T-cell (primary cell): Measurements from ENCODE around the gene CPNE4. TPM values are rescaled to one million over a fixed set of nuclear protein-coding genes. Genes with fewer than 3 reads are reported as not detected.

Source experiments
- ATAC-seq, 4 experiments: fragments of 200-7000 bp in 3 of 4; fragments of 150-1000 bp in 1 of 4; cut with Tn5 transposase; replicated peaks in 1 of 4; 1 replicate in 3 of 4; 2 replicates in 1 of 4; pipeline ENCODE4 v1.10.0; 2021; ENCODE audit warnings: moderate library complexity in 3 of 4, mild to moderate bottlenecking in 2 of 4, moderate number of reproducible peaks in 1 of 4
- CTCF ChIA-PET, 2 donors: fragments of 300-600 bp; sonication (Branson Sonifier 250); formaldehyde crosslinking; loops; one replicate each; lab custom pipeline; 2022; ENCODE audit warnings: antibody characterized with exemption in 2 of 2; lab: Charles Lee
- POLR2A ChIA-PET, 2 donors: fragments of 300-600 bp; sonication (Branson Sonifier 250); formaldehyde crosslinking; loops; one replicate each; lab custom pipeline; 2022; ENCODE audit warnings: antibody characterized with exemption in 2 of 2; lab: Charles Lee
- DNase-seq, 35 experiments: peaks; one replicate each; pipeline versions ENCODE4 v3.0.0 to v3.0.0-alpha.2; 2013 to 2023
- H3K27ac ChIP-seq: one replicate; pipeline ENCODE4 v1.5.1; 2013; ENCODE audit warnings: low read length
- H3K27me3 ChIP-seq, 2 experiments: replicated peaks in 1 of 2; 1 replicate in 1 of 2; 2 replicates in 1 of 2; pipeline versions ENCODE4 v1.6.1 to v1.7.0; 2013; ENCODE audit warnings: low read length in 1 of 2, mixed read lengths in 1 of 2; ENCODE audit not compliant: control insufficient read depth in 2 of 2, insufficient read depth in 2 of 2; ENCODE audit errors: extremely low read depth in 1 of 2
- H3K36me3 ChIP-seq, 2 donors: 1 replicate in 1 of 2; 2 replicates in 1 of 2; pipeline versions ENCODE4 v1.6.1 to v1.7.0; 2013; ENCODE audit warnings: low read length in 1 of 2; ENCODE audit not compliant: control insufficient read depth in 2 of 2, insufficient read depth in 1 of 2; ENCODE audit errors: extremely low read depth in 1 of 2
- H3K4me1 ChIP-seq, 2 experiments: 1 replicate in 1 of 2; 2 replicates in 1 of 2; pipeline versions ENCODE4 v1.6.1 to v1.7.0; 2013; ENCODE audit warnings: low read length in 2 of 2, mixed read lengths in 1 of 2; ENCODE audit not compliant: insufficient read depth in 2 of 2, control insufficient read depth in 1 of 2; ENCODE audit errors: extremely low read depth in 1 of 2
- H3K4me3 ChIP-seq, 2 donors: 1 replicate in 1 of 2; 2 replicates in 1 of 2; pipeline versions ENCODE4 v1.5.1 to v1.7.0; 2013; ENCODE audit warnings: mild to moderate bottlenecking in 2 of 2, low read length in 1 of 2, moderate library complexity in 1 of 2; ENCODE audit not compliant: control insufficient read depth in 1 of 2; ENCODE audit errors: extremely low read depth in 1 of 2
- H3K9me3 ChIP-seq: 2 replicates; pipeline ENCODE4 v1.7.0; 2013
- H3K27ac Mint-ChIP-seq, 2 donors: one replicate each; pipeline ENCODE4 v1.8.0; 2020 to 2021; ENCODE audit warnings: mild to moderate bottlenecking in 2 of 2, mixed read lengths in 2 of 2
- H3K27me3 Mint-ChIP-seq, 2 donors: one replicate each; pipeline ENCODE4 v1.8.0; 2021 to 2022; ENCODE audit warnings: mixed read lengths in 2 of 2
- H3K36me3 Mint-ChIP-seq: one replicate; pipeline ENCODE4 v1.8.0; 2021; ENCODE audit warnings: mixed read lengths
- H3K4me1 Mint-ChIP-seq, 3 donors: one replicate each; pipeline ENCODE4 v1.8.0; 2020 to 2022; ENCODE audit warnings: mixed read lengths in 3 of 3, mild to moderate bottlenecking in 1 of 3
- H3K4me3 Mint-ChIP-seq, 3 donors: one replicate each; pipeline ENCODE4 v1.8.0; 2020 to 2022; ENCODE audit warnings: mild to moderate bottlenecking in 3 of 3, mixed read lengths in 3 of 3, moderate library complexity in 3 of 3
- H3K9me3 Mint-ChIP-seq, 3 donors: one replicate each; pipeline ENCODE4 v1.8.0; 2020 to 2022; ENCODE audit warnings: mixed read lengths in 3 of 3
- WGBS: methylation state at CpG from one replicate; pipeline ENCODE4 v1.1.5; 2013; ENCODE audit warnings: missing lambda C conversion rate; ENCODE audit not compliant: insufficient coverage; 5-methylcytosine and 5-hydroxymethylcytosine counted together
- total RNA-seq, 35 experiments: library from RNA in 6 of 35; stranded (reverse) in 6 of 35; fragments of 120-200 nt in 1 of 35; gene quantifications; one replicate each; pipeline versions ENCODE4 v1.2.1 to v1.2.4 and lab custom pipeline; 2013 to 2026

The CPNE4 gene
- total RNA-seq, 5 donors from 2014 or later (not counting 1 experiment from before 2014, with no cell fraction given): not detected

DNA sequence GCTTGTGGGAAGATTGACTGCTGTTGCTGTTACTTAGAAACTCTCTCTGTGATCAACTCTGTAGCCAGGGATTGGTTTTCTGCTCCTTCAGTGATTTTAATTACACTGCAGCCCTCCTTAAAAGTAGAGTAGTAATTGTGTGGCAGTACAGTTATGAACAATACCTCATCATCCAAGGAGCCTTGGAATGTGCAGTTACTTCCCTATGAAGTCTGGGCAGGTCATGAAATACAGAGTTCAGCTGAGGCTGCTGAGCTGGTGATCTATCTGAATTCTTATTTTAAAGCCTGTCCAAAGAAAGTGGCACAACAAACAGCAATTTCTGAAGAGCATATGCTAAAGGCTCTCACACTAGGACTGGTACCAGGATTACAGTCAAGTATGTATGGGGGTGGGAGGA, 494.7 kb downstream of the CPNE4 start:
- Histone ChIP-seq H3K4me1 (no peaks in the 10 kb centered on the region), H3K9me3 (no peaks in the 10 kb centered on the region), H3K27ac (no peak overlapping the region), H3K4me3 (no peak overlapping the region), H3K36me3 (no peaks in the 10 kb centered on the region), H3K27me3 (peaks cover 0 to 6% of the 10 kb centered on the region in 2 experiments)
- no peak for ATAC-seq
- no peak for DNase-seq
- Mint-ChIP-seq H3K27ac (no peak overlapping the region), H3K9me3 (no peaks in the 10 kb centered on the region), H3K4me1 (no peaks in the 10 kb centered on the region), H3K36me3 (no peaks in the 10 kb centered on the region), H3K27me3 (peaks cover 8 to 43% of the 10 kb centered on the region in 2 donors), H3K4me3 (no peak overlapping the region)
- ChIA-PET POLR2A (no interaction called here), CTCF (no interaction called here)

DNA sequence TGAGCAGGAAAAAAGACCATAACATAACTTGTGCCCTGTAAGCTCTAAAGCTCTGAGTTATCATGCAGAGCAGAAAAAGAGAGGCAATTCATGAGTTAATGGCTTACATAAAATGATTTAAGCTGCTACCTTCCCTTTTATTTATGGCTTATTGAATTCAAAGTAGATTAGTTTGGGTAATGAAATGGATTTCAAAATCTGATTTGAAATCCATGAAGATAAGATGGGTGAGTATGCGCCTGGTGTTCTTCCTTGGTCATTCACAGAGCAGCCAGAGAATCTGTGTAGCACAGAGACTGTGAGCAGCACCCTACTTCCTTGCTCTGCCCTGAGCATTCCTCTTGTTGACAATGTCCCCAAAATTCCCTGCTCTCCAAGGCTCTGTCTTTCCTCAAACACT, 495.8 kb downstream of the CPNE4 start:
- no peaks in the 10 kb centered on the region for H3K9me3 Mint-ChIP-seq
- Histone ChIP-seq H3K27me3 (peaks cover 0 to 6% of the 10 kb centered on the region in 2 experiments), H3K27ac (no peak overlapping the region), H3K4me3 (no peak overlapping the region), H3K4me1 (no peaks in the 10 kb centered on the region), H3K36me3 (no peaks in the 10 kb centered on the region), H3K9me3 (no peaks in the 10 kb centered on the region)
- POLR2A ChIA-PET: no interaction called here
- no CpG with 5 or more reads among the region's 1 CpG for WGBS
- ATAC-seq: no peak
- H3K27ac Mint-ChIP-seq: no peak overlapping the region
- no peak overlapping the region for H3K4me3 Mint-ChIP-seq
- peaks cover 8 to 36% of the 10 kb centered on the region in 2 donors for H3K27me3 Mint-ChIP-seq
- no peak for DNase-seq
- no peaks in the 10 kb centered on the region for H3K4me1 Mint-ChIP-seq
- CTCF ChIA-PET: no interaction called here
- no peaks in the 10 kb centered on the region for H3K36me3 Mint-ChIP-seq

DNA sequence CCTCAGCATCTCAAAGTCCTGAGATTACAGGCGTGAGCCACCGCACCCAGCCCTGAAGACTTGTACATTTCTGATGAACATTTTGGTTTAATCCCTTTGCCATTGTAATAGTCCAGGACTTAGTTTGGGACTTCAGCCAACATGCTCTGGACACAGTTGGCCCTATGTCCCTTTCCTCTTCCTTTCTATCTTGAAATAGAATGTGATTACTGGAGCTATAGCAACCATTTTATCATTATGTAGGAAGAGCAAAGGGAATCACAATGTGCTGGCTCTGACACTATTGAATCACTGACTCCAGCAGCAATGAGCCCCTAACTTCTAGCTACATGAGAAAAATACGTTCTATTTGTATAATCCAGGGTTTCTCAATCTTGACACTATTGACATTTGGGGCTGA, 497.3 kb downstream of the CPNE4 start:
- Mint-ChIP-seq H3K9me3 (peaks cover 0 to under 1% (median 0%) of the 10 kb centered on the region in 3 donors), H3K4me3 (no peak overlapping the region)

DNA sequence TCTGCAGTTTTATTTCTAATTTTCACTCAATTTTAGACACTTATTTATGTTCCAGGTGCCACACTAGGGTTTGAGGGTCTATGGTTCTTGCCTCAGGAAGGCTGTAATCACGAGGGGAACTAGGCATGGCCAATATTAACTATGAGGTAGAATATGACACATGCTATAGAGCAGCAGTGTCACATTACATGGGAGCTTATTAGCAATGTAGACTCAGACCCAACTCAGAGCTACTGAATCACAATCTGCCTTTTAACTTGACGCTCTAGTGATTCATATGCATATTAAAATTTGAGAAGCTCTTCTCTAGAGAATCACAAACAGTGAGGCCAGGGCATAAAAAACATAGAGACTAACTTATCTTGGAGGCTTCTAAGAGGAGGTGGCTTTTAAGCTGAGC, 499.2 kb downstream of the CPNE4 start:
- no peak for ATAC-seq
- Mint-ChIP-seq H3K9me3 (peaks cover 0 to 3% (median 0%) of the 10 kb centered on the region in 3 donors), H3K27me3 (peaks cover 20 to 50% of the 10 kb centered on the region in 2 donors), H3K4me3 (no peak overlapping the region), H3K36me3 (no peaks in the 10 kb centered on the region), H3K4me1 (no peaks in the 10 kb centered on the region), H3K27ac (no peak overlapping the region)
- H3K36me3 ChIP-seq: no peaks in the 10 kb centered on the region
- no CpG with 5 or more reads among the region's 2 CpGs for WGBS
- H3K27ac ChIP-seq: no peak overlapping the region
- POLR2A ChIA-PET: no interaction called here
- CTCF ChIA-PET: no interaction called here
- H3K27me3 ChIP-seq: no peaks in the 10 kb centered on the region
- H3K4me3 ChIP-seq: no peak overlapping the region
- H3K4me1 ChIP-seq: no peaks in the 10 kb centered on the region
- no peak for DNase-seq
- H3K9me3 ChIP-seq: no peaks in the 10 kb centered on the region

More for the DNA sequence above, 497.3 kb downstream of the CPNE4 start:
- Histone ChIP-seq H3K9me3 (no peaks in the 10 kb centered on the region), H3K4me1 (no peaks in the 10 kb centered on the region), H3K27ac (no peak overlapping the region), H3K36me3 (no peaks in the 10 kb centered on the region), H3K27me3 (peaks cover 0 to 2% of the 10 kb centered on the region in 2 experiments), H3K4me3 (no peak overlapping the region)
- DNase-seq: no peak
- Mint-ChIP-seq H3K36me3 (no peaks in the 10 kb centered on the region), H3K4me1 (no peaks in the 10 kb centered on the region), H3K27ac (no peak overlapping the region), H3K27me3 (peaks cover 11 to 42% of the 10 kb centered on the region in 2 donors)
- 90% methylated on average over 2 of the region's 3 CpGs for WGBS
- POLR2A ChIA-PET: no interaction called here
- no peak for ATAC-seq
- CTCF ChIA-PET: no interaction called here

DNA sequence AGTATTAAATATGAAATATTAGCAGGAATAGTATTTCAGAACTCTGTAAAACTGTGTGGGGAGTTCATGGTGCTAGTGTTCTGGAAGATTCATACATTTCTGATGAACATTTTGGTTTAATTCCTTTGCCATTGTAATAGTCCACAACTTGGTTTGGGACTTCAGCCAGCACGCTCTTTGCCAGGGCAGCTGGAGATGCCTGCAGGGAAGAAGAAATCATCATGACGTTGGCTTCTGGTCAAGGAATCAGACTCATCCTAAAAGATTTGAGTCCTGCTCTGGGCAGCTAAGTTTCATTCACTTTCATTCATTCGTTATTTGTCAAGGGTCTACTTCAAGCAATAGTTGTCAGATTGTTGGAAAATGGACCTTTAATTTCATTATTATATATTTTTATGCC, 499.7 kb downstream of the CPNE4 start:
- no peak overlapping the region for H3K4me3 ChIP-seq
- no peaks in the 10 kb centered on the region for H3K36me3 Mint-ChIP-seq
- DNase-seq: no peak
- no peak overlapping the region for H3K27ac ChIP-seq
- H3K27me3 Mint-ChIP-seq: peaks cover 16 to 45% of the 10 kb centered on the region in 2 donors
- 100% methylated on average over 1 of the region's 3 CpGs for WGBS
- CTCF ChIA-PET: no interaction called here
- no peaks in the 10 kb centered on the region for H3K9me3 ChIP-seq
- H3K9me3 Mint-ChIP-seq: peaks cover 0 to 3% (median 0%) of the 10 kb centered on the region in 3 donors
- ATAC-seq: no peak
- H3K4me1 Mint-ChIP-seq: no peaks in the 10 kb centered on the region
- no peaks in the 10 kb centered on the region for H3K27me3 ChIP-seq
- no peaks in the 10 kb centered on the region for H3K4me1 ChIP-seq
- POLR2A ChIA-PET: no interaction called here
- H3K27ac Mint-ChIP-seq: no peak overlapping the region
- no peaks in the 10 kb centered on the region for H3K36me3 ChIP-seq
- H3K4me3 Mint-ChIP-seq: no peak overlapping the region

DNA sequence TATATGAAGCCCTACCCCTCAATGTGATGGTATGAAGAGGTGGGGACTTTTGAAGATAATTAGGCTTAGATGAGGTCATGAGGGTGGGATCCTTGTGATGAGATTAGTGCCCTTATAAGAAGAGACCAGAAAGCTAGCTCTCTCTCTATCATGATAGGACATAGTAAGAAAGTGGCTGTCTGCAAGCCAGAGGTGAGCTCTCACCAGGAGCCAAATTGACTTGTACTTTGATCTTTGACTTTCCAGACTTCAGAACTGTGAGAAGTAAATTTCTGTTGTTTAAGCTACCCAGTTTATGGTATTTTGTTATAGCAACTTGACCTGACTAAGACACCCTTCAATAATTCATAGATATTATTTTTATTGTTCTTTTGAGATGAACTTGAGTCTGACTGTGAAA, 502.2 kb downstream of the CPNE4 start:
- no peak for DNase-seq
- no peak overlapping the region for H3K4me3 Mint-ChIP-seq
- peaks cover 26 to 37% of the 10 kb centered on the region in 2 donors for H3K27me3 Mint-ChIP-seq

DNA sequence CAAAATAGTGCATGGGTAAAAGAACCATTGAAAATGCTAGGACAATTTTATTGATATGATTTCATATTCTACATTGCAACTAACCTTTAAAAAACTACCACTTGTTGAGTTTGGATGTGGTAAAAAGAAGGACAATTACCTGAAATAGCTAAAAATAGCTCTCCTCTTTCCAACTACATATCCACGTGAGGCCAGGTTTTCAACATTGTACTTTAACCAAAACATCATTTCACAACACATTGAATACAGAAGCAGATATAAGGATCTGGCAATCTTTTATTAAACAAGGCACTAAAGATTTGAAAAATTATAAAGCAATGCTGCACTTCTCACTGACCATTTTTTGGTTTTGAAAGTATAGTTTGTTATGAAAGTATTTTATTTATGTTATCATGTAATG, 504.0 kb downstream of the CPNE4 start:
- Histone ChIP-seq H3K36me3 (no peaks in the 10 kb centered on the region), H3K4me3 (no peak overlapping the region), H3K4me1 (peaks cover 0 to 3% of the 10 kb centered on the region in 2 experiments), H3K27me3 (peaks cover 0 to 18% of the 10 kb centered on the region in 2 experiments), H3K9me3 (no peaks in the 10 kb centered on the region), H3K27ac (no peak overlapping the region)
- no peaks in the 10 kb centered on the region for H3K36me3 Mint-ChIP-seq
- no peak overlapping the region for H3K27ac Mint-ChIP-seq
- no CpG with 5 or more reads among the region's 1 CpG for WGBS
- H3K4me3 Mint-ChIP-seq: no peak overlapping the region
- peaks cover 0 to 3% (median 0%) of the 10 kb centered on the region in 3 donors for H3K9me3 Mint-ChIP-seq
- peaks cover 38 to 39% of the 10 kb centered on the region in 2 donors for H3K27me3 Mint-ChIP-seq
- DNase-seq: no peak
- ChIA-PET CTCF (no interaction called here), POLR2A (no interaction called here)
- ATAC-seq: no peak
- H3K4me1 Mint-ChIP-seq: peaks cover 0 to 2% (median 0%) of the 10 kb centered on the region in 3 donors

More for the DNA sequence above, 502.2 kb downstream of the CPNE4 start:
- ChIA-PET CTCF (no interaction called here), POLR2A (no interaction called here)
- Mint-ChIP-seq H3K27ac (no peak overlapping the region), H3K4me1 (no peaks in the 10 kb centered on the region), H3K36me3 (no peaks in the 10 kb centered on the region), H3K9me3 (peaks cover 0 to 3% (median 0%) of the 10 kb centered on the region in 3 donors)
- peak in 1 of 4 experiments; percentile 15 for ATAC-seq
- H3K27me3 ChIP-seq: peaks cover 0 to 3% of the 10 kb centered on the region in 2 experiments
- H3K27ac ChIP-seq: no peak overlapping the region
- H3K4me1 ChIP-seq: no peaks in the 10 kb centered on the region
- no peaks in the 10 kb centered on the region for H3K9me3 ChIP-seq
- H3K4me3 ChIP-seq: no peak overlapping the region
- H3K36me3 ChIP-seq: no peaks in the 10 kb centered on the region
